ENCODE results near the gene TEX14.
"Not testable (repeated sequence)": the region's sequence is repeated elsewhere in the genome, so short reads cannot be mapped to it uniquely, and the experiment has no call there.

The TEX14 gene

GRCh38 chr17:58691701-58692238, at the start of gene TEX14:
TEX14 (minus strand) TSS chr17:58692045; CDS start chr17:58652001, 40,044 bp downstream.
- DNase-seq: no peak

DNA sequence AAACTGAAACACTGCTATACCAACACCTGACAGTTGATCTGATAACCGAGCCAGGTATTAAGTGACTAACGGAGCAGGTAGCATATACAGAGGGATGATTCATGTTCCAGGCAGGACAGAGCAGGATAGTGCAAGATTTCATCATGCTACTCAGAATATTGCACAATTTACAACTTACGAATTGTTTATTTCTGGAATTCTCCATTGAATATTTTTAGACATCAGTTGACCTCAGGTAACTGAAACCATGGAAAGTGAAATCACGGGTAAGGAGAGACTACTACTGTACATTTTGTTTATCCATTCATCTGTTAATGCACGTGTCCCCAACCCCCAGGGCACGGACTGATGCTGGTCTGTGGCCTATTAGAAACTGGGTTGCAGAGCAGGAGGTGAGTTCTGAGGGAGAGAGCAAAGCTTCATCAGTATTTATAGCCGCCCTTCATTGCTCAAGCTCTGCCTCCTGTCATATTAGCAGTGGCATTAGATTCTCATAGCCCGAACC, 49.3 kb upstream of the TEX14 start:
- no peak for DNase-seq

DNA sequence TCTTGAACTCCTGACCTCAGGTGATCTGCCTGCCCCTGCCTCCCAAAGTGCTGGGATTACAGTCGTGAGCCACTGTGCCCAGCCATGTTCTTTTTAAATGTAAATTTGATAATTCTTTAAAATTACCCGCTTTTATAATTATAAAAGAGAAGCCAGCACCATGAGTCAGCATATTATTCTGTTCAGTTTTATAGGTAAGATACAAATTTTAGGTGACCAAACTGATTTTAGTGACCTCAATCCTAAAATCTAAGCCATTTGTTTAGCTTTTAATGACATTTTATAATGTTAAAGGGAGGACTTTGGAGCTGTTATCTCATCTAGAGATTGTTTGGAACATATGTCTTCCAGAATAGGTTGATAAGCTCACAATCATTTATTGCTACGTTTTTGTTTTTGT, 43.0 kb upstream of the TEX14 start:
- DNase-seq: no peak

DNA sequence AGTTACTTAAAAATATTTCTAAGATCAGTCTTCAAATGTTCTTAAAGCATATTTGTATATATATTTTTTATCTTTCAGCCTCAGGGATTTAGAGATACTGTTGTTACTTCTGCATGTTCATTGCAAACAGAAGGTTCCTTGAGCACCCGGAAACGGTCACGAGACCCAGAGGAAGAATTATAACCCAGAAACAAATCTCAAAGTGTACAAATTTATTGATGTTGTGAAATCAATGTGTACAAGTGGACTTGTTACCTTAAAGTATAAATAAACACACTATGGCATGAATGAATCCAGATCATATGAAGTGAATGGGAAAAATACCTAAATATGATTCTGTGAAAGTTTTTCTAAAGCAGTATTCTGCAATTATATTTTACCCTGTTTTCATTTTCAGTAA, 42.2 kb upstream of the TEX14 start:
- no peak for DNase-seq

- DNase-seq: no peak
Measured at GRCh38 chr17:58730937-58731336, 39.1 kb upstream of the TEX14 start.

DNA sequence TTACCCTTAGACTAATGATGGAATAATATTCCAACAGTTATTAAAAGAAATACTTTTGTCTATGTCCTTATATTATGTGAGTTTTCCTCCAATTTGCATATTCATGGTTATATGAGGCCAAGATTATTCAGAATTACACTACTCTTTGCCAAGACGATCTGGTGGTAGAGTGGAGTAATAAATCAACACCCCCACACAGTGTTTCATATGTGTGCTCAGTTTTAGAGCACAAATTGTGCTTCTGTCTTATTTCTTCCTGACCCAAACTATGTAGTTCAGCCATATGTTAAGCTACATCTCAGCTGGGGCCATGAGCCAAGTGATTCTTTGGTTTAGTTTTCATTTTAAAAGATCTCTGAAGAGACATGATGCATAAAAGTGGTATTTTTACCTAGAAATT, 37.0 kb upstream of the TEX14 start:
- DNase-seq: no peak

DNA sequence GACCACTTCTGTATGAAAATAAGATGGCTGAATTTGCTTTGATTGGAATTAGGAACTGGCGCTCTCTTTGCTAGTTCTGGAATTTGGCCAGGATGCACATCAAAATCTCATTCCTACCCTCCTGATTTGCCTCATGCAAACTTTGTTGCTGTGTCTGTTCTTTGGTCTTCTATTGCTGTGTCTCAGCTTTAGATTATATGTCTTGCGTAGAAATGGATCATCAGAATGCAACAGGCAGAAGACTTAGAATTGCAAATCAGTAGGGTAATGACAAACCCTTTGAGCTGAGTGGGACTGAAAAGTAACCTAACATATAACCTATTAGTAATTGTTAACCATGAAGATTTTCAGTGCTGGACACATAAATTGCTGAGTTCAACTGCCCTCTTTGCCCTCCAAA, 30.9 kb upstream of the TEX14 start:
- DNase-seq: no peak

DNA sequence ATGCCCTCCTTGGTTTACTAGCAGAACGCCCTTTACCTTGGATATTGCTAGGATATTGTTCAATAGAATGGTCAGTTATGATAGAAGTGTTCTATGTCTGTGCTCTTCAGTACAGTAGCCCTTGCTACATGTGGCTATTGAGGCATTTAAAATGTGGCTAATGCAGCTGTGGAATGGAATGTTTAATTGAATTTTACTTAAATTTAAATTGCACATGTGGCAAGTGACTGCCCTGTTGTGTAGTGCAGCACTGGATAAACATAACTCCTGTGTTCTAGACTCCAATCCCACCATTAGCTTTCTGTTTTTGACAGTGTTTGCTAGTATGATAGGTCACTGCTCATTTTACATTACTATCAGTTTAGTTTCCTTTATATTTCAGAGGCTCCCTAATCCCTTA, 30.4 kb upstream of the TEX14 start:
- no peak for DNase-seq

GRCh38 chr17:58710948-58711552, 19.2 kb upstream of the TEX14 start:
- DNase-seq: peak in 1 of 2 donors; percentile 0

GRCh38 chr17:58706351-58707140, 14.7 kb upstream of the TEX14 start:
- no peak for DNase-seq

GRCh38 chr17:58703916-58704286, 12.1 kb upstream of the TEX14 start:
- DNase-seq: no peak

DNA sequence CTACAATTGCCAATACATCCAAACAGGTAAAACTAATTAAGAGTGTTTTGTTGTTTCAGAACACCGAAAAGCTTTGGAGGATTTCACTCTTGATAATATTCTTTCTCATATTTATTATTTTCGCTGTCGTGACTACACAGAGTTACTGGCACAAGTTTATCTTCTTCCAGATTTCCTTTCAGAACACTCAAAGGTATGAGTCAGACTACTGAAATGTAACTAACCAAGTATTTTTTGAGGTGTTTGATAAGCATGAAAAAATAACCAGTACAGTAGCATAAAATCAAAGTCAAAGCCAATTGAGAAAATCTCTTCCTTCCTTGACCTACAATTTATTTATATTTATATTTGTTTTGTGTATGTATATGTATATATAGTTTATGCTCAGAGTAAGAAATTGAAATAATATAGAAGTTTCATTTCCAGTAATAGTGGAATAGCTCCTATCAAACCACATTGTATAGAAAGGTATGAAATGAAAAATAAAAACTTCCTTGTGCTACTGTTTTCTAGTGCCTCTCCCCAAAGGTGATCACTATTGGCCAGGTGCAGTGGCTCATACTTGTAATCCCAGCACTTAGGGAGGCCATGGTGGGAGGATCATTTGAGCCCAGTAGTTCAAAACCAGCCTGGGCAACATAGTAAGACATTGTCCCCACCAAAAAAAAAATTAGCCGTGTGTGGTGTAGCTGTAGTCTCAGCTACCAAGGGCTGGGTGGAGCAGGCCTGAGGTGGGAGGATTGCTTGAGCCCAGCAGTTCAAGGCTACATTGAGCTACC, 11.5 kb upstream of the TEX14 start:
- DNase-seq: no peak

GRCh38 chr17:58702708-58703107, 10.9 kb upstream of the TEX14 start:
- DNase-seq: no peak

DNA sequence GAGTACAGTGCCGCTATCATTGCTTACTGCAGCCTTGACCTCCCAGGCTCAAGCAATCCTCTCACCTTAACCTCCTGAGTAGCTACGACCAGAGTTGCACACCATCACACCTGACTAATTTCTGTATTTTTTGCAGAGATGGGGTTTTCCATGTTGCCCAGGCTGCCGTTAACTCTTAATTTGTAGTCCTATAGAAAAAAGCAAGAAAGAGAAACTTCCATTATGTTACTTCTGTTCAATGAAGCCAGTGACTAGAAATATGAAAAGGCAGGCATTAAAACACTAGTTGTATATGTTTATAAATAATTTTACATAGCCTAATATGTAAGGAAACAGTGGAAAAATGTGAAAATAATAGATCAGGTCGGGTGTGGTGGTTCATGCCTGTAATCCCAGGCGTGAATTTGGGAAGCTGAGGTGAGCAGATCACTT, 10.2 kb upstream of the TEX14 start:
- no peak for DNase-seq

GRCh38 chr17:58699771-58700170, 7.9 kb upstream of the TEX14 start:
- DNase-seq: no peak

GRCh38 chr17:58694826-58695225, 3.0 kb upstream of the TEX14 start:
- DNase-seq: no peak

DNA sequence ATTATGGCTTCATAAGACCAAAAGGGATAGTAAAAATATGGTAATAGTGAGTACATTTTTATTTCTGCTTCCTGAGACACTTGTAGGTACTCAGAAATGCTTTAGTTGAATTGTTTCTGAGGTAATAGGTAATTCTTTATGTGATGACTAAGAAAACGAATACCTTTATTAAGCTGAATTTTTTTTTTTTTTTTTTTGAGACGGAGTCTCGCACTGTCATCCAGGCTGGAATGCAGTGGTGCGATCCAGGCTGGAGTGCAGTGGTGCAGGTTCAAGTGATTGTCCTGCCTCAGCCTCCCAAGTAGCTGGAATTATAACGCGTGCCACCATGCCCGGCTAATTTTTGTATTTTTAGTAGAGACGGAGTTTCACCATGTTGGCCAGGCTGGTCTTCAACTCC, 2.5 kb upstream of the TEX14 start:
- DNase-seq: no peak

- no peak for DNase-seq
Measured at GRCh38 chr17:58693751-58694150, 1.9 kb upstream of the TEX14 start.

DNA sequence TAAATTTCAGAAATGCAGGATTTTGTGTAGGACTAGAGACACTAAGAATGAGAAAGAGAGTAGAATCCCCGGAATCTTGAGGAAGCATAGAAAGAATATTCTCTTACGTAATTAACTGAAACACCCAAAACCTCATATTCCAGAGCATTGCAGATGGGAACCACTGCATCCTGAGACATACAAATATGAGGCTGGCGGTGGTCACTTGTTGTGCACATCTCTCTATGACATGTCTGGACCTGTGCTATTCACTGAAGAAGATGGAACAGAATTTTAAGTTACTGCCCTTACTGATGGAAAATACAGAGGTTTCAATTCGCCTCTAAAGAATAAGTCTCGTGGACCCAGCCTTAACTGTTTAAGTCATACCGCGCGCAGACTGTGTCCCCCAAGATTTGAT, 1.4 kb upstream of the TEX14 start:
- no peak for DNase-seq

- peak; percentile 49 to 76 for DNase-seq
Measured at GRCh38 chr17:58692239-58693055, 602 bp upstream of the TEX14 start, which contains the start of gene RAD51C. RAD51C (plus strand) TSS chr17:58692602; CDS start chr17:58692644, 42 bp downstream.

DNA sequence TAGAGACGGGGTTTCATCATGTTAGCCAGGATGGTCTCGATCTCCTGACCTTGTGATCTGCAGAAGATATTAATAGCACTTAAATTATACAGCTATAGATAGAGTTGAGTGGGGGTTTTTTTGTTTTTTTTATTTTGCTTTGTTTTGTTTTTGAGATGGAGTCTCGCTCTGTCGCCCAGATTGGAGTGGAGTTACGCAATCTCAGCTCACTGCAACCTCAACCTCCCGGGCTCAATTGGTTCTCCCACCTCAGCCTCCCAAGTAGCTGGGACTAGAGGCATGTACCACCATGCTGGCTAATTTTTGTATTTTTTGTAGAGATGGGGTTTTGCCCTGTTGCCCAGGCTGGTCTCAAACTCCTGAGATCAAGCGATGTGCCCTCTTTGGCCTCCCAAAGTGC, 1.8 kb downstream of the TEX14 start:
- not testable (repeated sequence) for DNase-seq

DNA sequence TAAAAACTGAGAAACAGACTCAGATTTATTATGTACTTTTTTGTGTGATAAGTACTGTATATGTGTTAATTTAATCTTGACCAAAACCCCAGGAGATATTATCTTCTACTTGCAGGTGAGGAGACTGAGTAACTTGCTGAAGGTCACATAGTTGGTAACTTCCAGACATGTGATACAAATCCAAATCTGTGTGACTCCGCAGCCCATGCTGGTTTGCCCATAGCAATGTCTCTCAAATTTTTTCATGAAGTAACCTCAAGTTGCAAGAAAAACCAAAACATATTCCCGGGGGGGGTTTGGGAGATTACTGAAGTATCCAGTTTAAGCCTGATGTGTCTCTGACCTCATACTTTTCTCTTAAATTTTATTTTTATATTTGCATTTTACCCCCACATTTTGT, 3.3 kb downstream of the TEX14 start:
- DNase-seq: no peak
